HG03457 (cell line): ENCODE data around the gene HYAL3.

Source experiments
- ATAC-seq: cut with Tn5 transposase; IDR thresholded peaks from one replicate; pipeline ENCODE4 v1.9.1; 2021; ENCODE audit warnings: moderate number of reproducible peaks; ENCODE audit not compliant: unreplicated experiment

Gene HYAL3

GRCh38 chr3:50298836-50299637, at the start of gene HYAL3, which contains the start of gene NAA80:
Gene HYAL3 (minus strand): TSS chr3:50299405. CDS start chr3:50295602, 3,803 bp downstream.
Gene NAA80 (minus strand): TSS chr3:50299405. CDS start chr3:50297463, 1,942 bp downstream.
- ATAC-seq = peak; percentile 70

GRCh38 chr3:50347187-50347813, 48.1 kb upstream of the HYAL3 start:
- ATAC-seq = no peak

GRCh38 chr3:50345586-50346234, 46.5 kb upstream of the HYAL3 start, which contains the start of gene ZMYND10:
Gene ZMYND10 (minus strand): TSS chr3:50345732. CDS start chr3:50345579, 153 bp downstream.
- ATAC-seq = no peak

GRCh38 chr3:50345008-50345407, 45.8 kb upstream of the HYAL3 start:
- ATAC-seq = no peak

- no peak for ATAC-seq
Observed at GRCh38 chr3:50342813-50343633, 43.8 kb upstream of the HYAL3 start.

GRCh38 chr3:50341996-50342650, 42.9 kb upstream of the HYAL3 start:
- no peak for ATAC-seq

- ATAC-seq = no peak
Observed at GRCh38 chr3:50341537-50341936, 42.3 kb upstream of the HYAL3 start.

GRCh38 chr3:50340448-50341329, 41.5 kb upstream of the HYAL3 start, which contains the start of gene RASSF1:
Gene RASSF1 (minus strand): TSS chr3:50340836. CDS start chr3:50340805, 31 bp downstream.
- ATAC-seq = no peak

- ATAC-seq = no peak
Observed at GRCh38 chr3:50340147-50340447, 40.9 kb upstream of the HYAL3 start.

- ATAC-seq = no peak
Observed at GRCh38 chr3:50339485-50340146, 40.4 kb upstream of the HYAL3 start.

- no peak for ATAC-seq
Observed at GRCh38 chr3:50338965-50339364, 39.8 kb upstream of the HYAL3 start.

- peak; percentile 48 for ATAC-seq
Observed at GRCh38 chr3:50337175-50337861, 38.1 kb upstream of the HYAL3 start.

- ATAC-seq = peak; percentile 12
Observed at GRCh38 chr3:50336452-50337174, 37.4 kb upstream of the HYAL3 start.

- ATAC-seq = no peak
Observed at GRCh38 chr3:50334339-50335075, 35.3 kb upstream of the HYAL3 start.

- no peak for ATAC-seq
Observed at GRCh38 chr3:50333744-50334328, 34.6 kb upstream of the HYAL3 start.

- no peak for ATAC-seq
Observed at GRCh38 chr3:50331364-50331907, 32.2 kb upstream of the HYAL3 start.
